Kidney tubule cell (primary cell): Measurements from ENCODE around the gene TBXT.
"Not testable (repeated sequence)": the region's sequence is repeated elsewhere in the genome, so short reads cannot be mapped to it uniquely, and the experiment has no call there.

Experiments used
- DNase-seq: peaks from one replicate; pipeline ENCODE4 v3.0.0-alpha.2; 2018; ENCODE audit warnings: low spot score

Gene TBXT

GRCh38 chr6:166167801-166168615, at the start of gene TBXT:
TBXT (minus strand) TSS chr6:166167851; CDS start chr6:166167591, 260 bp downstream.
- no peak for DNase-seq

- no peak for DNase-seq
These were observed 39.6 kb upstream of the TBXT start for GRCh38 chr6:166207284-166207561.

- no peak for DNase-seq
These were observed 39.0 kb upstream of the TBXT start for GRCh38 chr6:166206510-166207283.

GRCh38 chr6:166206066-166206465, 38.4 kb upstream of the TBXT start:
- DNase-seq, result no peak

DNA sequence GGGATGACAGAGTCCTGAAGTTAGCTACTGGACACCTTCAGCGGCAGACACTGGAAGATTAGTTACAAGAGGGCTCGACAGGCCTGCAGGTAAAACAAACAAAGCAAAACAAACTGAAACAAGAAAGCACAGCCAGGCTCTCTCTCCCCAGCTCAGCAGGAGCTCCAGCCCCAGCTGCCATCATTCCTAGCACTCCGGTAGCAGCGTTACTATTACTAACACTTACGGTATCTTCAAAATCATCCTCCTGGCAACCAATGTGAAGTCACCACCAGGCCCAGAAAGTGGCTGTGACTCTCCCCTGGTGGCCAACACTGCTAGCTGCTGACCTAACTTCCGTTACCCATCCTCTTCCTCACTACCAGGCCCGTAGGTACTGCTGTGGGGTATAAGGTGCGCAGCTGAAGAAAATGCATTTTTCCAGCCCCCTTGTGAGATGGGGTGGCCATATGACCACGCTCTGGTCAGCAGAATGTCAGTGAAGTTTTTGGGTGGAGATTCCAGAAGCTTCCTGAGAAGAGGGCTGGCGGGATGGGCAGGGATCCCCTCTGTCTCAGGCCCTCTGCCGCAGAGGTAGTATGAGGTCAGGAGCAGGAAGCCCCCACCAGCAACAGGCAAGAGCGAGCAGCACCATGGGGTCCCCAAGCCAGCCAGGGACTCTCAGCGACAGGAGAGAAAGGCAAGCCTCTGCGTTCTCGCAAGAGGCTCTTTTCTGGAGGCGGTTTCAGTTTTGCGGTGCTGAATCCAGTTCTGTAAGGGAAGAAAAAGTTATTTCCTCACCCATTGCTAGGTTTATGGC, 37.4 kb upstream of the TBXT start:
- no peak for DNase-seq

DNA sequence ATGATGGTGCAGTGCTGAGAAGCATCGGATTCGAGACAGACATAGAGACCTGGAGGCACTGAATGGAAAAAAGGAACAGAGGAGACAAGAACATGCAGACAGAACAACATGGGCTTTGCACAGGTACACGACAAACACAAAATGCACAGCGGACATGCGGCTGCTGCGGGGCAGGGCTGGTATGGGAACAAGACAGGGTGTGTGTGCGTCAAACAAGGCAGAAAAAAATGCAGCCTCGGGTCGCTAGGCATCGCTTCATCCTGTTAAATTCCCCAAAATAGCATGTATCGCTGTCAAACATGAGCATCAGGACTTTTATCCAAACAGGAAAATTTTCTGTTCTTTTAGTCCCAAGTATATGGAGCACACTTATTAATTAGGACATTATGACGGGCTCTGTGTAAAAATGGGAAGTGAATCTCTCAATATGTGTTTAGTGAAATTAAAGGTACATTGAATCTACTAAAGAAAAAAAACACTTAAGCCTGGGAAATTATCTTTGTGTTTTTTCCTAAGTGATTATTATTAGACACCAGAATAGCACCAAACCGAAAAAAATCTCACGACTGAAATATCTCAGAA, 36.1 kb upstream of the TBXT start:
- no peak for DNase-seq

GRCh38 chr6:166203003-166203640, 35.5 kb upstream of the TBXT start:
- DNase-seq, result no peak

DNA sequence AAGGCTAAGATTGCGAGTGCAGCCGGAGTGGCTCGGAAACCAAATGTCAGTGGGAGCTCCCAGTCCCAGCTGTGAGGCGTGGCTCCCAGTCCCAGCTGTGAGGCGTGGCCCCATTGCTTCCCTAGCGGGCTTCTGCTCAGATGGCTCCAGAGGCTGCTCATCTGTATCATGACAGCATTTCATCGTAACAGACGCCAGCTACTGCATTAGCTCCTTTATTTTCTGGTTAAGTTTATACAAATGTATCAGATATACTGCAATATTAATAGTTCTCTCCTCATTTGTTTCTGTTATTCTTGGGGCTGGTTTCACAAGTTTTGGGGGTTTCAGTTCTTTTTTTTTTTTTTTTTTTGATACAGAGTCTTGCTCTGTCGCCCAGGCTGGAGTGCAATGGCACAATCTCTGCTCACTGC, 34.7 kb upstream of the TBXT start:
- DNase-seq, result no peak

DNA sequence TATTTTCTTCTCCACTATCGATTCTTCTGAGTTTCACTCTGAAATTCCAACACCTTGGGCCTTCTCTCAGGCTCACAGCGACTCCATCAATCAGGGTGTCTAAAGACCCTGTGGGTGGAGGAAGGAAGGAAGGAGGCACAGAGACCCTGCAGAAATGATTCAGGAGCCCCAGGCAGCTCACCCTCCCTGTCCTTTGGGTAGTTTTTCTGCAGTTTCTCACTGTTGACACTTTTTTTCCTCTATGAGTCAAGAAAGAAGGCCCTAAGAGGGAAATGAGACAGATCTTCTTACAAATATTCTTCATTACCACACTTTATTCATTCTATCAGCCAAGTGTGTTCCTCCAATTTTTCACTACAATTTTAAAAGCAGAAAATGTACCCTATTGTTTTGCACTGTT, 34.2 kb upstream of the TBXT start:
- DNase-seq, result no peak

- no peak for DNase-seq
These were observed 29.7 kb upstream of the TBXT start for GRCh38 chr6:166197361-166197760.

GRCh38 chr6:166195860-166196238, 28.2 kb upstream of the TBXT start:
- DNase-seq, result no peak

- no peak for DNase-seq
These were observed 27.5 kb upstream of the TBXT start for GRCh38 chr6:166194914-166195859.

DNA sequence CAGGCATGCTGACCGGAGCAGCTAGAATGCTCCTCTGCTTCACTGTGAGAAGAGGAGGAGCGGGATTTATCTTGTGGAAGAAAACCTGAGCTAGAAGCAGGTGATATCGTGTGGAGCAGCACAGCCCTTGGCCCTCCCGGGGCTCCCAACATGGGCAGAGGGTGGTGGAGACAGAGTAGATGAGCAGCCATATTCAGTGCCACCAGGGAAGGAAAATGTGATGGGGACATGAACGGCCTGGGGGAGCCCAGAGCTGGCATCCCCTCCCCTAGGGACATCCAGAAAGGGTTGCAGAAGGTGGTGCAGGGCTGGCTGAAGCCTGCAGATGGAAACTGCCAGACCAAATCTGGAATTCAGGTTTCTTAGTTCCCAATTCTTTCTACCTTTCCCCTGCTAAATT, 24.9 kb upstream of the TBXT start:
- DNase-seq, result no peak

- DNase-seq, result no peak
These were observed 24.5 kb upstream of the TBXT start for GRCh38 chr6:166192136-166192535.

DNA sequence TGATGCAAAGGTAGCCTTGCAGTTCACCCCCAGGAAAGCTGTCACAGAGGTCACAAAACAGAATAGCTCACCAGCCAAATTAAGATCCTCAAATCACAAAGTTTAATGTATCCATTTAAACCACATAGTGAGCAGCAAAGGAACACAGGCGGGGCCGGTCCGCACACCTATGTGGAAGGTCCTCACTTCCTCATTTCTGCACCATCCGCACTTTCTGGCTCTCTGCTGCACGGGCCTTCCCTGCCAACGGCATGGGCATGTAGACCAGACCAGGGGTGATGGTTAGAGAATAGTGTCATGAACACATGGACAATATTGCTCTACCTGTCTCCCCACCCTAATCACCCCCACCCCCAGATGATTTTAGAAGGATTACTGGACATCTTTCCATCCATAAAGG, 12.1 kb upstream of the TBXT start:
- DNase-seq, result no peak

DNA sequence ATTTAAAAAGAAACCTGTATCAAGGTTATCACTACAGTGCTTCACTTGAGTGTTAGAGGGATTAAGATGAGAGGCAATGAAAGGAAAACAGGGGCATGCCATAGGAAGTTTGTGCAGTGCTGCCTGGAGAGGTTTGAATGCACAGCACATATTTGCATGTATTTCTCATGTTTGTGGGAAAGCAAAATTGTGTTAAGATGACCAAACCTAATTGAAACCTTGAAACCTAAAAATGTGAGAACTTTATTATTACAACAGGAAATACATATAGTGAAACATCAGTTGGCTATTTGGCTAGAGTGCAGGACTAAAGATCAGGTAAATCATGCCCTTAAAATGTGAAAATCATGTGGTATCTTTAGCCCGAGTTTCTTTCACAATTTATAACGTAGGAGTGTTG, 8.5 kb upstream of the TBXT start:
- no peak for DNase-seq

- DNase-seq, result not testable (repeated sequence)
These were observed 7.4 kb upstream of the TBXT start for GRCh38 chr6:166175093-166175492.

GRCh38 chr6:166174031-166174430, 6.4 kb upstream of the TBXT start:
- DNase-seq, result no peak

DNA sequence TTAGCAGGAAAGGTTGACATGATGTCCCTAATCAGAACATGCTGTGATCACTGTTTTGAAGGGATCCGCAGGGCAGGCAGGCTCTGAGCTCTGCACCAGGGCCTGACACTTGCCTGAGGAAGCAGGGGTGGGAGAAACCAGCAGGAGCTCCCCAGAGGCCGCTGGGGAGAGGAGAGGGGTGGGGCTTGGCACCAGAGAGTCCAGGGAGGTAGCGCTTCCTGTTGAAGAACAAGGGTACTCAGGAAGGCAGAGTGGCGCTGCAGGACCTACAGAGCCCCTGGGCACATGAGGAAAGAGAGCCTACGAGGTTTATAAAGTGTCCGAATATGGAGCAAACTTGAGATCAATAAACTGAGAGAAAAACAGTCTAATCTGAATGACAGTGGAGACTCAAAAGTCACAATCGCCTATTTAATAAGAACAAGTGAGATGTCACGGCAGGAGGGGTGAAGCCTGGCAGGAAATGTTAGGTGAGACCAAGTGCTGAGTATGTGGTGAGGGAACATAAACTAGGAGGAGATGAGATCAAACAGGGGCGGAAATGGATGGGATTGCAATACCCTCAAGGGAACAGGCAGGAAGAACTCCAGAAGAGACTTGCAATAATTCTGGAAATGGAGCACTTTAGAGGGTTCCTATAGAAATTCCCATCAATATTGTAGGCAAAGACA, 5.8 kb upstream of the TBXT start:
- DNase-seq, result peak; percentile 31

GRCh38 chr6:166172546-166172945, 4.9 kb upstream of the TBXT start:
- DNase-seq, result no peak
